Stimulated activated CD4-positive, alpha-beta T cell treated with anti-CD3 and anti-CD28 coated beads, TNF-alpha, amount 100 ng/mL, for 1 hour (primary cell): ENCODE results near the gene ACOX3.
"Not testable (repeated sequence)": the region's sequence is repeated elsewhere in the genome, so short reads cannot be mapped to it uniquely, and the experiment has no call there.

Experiments used
- DNase-seq, 3 donors: peaks; one replicate each; pipeline ENCODE4 v3.0.0-alpha.2; 2020; ENCODE audit warnings: low read depth in 3 of 3, low spot score in 1 of 3

The ACOX3 gene

GRCh38 chr4:8388528-8388870, 52.0 kb downstream of the ACOX3 start:
- DNase-seq, result no peak

DNA sequence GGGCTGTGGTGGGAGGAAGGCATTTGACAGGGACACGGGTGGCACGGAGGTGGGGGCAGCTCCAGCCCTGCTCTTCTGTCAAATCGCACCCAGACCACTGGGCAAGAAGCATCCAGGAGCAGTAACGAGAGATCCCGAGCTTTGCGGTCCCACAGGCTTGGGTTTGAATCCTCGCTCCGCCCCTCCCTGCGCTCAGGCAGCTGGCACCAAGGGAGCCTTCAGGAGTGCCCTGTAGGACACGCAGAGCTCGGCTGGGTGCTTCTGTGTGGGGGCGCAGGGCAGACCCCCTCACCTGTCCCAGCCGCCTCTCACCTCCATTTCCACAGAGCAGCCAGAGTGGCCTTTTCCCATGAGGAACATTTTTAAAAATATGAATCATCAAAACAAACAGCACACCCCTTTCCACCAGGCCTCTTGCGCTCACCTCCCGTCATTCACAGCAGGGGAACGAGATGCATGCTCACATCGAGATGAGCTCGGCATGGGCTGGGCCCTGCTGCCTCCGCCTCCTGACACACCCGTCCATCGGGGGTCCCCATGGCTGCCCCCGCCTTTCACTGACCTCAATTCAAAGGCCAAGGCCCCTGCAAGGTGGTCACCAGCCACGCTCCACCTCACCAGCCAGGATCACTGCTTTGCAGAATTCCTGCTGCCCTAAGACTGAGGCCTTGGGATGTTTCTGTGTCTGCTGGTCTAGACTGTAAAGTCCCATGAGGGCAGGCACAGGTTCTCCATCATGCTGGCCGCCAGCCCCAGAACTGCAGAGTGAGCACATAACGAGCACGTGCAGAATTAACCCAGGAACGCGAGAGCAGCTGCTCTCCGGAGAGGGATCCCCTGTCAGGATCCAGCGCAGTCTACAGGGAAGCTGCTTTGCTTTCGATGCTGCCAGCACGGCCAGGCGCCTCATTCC, 52.7 kb downstream of the ACOX3 start:
- no peak for DNase-seq

GRCh38 chr4:8387194-8387593, 53.3 kb downstream of the ACOX3 start:
- no peak for DNase-seq

DNA sequence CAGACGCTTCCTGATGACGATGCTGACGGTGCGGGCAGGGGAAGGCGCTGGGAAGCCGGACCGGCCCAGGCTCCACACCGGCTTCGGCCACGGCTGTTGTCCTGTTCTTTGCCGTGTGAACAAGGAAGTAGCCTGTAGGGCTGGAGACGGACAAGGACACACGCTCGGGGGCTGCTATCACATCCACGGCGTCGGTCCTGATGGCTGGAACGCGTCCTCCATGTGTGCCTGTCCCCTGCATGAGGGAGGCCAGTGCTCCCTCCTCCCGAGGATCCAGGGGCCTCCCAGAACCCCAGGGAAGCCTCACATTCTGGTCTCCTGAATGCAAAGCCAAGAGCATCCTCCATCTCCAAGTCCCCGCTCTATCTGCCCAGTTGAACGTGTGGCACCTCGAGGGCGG, 53.8 kb downstream of the ACOX3 start:
- no peak for DNase-seq

DNA sequence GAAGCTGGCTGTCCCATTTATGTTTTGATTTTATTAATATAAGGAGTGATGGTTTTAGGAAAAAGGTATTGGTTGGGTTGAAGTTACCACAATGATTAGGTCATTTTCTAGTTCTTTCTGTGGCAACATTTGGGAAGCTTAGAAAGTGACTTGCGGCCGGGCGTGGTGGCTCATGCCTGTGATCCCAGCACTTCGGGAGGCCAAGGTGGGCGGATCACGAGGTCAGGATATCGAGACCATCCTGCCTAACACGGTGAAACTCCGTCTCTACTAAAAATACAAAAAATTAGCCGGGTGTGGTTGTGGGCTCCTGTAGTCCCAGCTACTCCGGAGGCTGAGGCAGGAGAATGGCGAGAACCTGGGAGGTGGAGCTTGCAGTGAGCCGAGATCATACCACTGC, 54.4 kb downstream of the ACOX3 start:
- not testable (repeated sequence) for DNase-seq

- no peak for DNase-seq
Measured at GRCh38 chr4:8385611-8386010, 54.9 kb downstream of the ACOX3 start.

DNA sequence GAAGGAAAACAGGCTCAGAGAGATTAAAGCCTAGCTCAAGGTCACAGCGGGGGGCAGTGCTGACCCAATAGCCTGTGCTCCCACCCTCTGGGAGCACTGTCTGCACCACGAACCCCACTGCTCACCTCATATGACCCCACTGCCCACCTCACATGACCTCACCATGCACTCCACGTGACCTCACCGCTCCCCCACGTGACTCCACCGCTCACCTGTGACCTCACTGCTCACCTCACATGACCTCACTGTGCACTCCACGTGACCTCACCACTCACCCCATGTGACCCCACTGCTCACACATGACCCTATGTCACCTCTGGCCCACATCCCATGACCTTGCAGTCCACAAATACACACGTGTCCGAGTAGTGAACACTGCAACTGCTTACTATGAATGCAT, 55.4 kb downstream of the ACOX3 start:
- DNase-seq, result no peak

- no peak for DNase-seq
Measured at GRCh38 chr4:8384397-8385060, 56.0 kb downstream of the ACOX3 start.

DNA sequence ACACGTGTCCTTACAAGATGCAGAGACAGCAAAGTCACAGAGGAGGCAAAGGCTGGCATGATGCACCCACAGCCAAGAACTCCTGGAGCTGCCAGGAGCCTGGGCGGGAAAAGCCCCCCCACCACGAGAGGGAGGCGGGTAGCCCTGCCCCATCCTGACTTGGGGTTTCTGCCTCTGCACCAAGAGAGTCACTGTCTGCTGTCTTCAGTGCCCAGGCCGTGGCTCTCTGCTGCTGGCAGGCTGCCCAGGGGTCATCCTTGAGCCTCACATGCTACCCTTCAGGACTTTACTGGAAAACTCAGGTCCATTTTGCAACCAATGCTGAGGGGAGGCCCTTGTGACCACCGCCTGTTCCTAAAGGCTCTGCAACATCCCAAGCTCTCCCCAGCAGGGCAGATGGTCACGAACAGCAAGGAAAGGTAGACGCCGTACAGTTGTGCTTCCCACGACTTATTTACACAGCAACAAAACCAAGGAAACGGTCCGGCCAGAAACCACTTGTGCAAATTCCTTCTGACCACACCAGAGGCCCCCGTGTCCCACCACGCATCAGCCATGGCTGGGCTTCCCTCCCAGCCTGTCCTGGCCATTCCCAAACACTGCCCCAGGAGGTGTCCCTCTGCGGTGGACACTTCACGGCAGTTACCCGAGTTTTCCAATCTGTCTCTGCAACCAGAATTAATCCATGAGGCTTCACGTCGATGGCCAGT, 56.9 kb downstream of the ACOX3 start:
- DNase-seq, result no peak

- no peak for DNase-seq
Measured at GRCh38 chr4:8383016-8383415, 57.5 kb downstream of the ACOX3 start.

DNA sequence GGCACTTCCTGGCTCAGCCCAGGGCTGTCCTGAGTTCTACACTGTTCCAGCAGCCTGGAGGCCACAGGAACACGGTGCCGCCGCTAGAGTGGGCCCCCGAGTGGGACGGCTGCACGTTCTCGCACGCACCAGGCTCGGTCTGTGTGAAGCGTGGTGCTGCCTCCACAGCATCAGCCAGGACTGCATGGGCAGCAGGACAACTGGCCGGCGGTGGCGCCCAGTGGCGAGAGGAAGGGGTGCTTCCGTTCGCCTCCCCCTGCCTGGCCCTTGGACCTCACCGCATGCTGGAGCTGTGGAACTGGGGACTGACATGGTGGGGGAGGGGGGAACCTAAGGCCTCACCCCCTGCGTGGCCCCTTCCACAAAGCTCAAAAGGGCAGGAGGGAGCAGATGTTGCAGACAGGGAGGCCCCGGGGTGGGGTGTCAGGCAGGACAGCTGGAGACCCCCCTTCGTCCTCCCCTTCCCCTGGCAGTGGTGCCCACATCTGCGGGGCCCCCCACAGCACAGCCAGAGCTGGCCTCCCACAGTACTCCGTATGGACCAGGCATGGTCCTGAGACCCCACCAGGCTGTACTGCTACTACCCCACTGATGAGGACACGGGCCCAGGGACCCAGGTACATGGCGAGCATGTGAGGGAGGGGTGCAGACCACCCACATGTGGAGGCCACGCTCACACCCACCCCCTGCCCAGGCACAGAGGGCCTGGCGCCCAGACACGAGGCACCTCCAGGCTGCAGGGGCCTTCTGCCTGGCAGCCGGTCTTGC, 58.5 kb downstream of the ACOX3 start:
- no peak for DNase-seq

DNA sequence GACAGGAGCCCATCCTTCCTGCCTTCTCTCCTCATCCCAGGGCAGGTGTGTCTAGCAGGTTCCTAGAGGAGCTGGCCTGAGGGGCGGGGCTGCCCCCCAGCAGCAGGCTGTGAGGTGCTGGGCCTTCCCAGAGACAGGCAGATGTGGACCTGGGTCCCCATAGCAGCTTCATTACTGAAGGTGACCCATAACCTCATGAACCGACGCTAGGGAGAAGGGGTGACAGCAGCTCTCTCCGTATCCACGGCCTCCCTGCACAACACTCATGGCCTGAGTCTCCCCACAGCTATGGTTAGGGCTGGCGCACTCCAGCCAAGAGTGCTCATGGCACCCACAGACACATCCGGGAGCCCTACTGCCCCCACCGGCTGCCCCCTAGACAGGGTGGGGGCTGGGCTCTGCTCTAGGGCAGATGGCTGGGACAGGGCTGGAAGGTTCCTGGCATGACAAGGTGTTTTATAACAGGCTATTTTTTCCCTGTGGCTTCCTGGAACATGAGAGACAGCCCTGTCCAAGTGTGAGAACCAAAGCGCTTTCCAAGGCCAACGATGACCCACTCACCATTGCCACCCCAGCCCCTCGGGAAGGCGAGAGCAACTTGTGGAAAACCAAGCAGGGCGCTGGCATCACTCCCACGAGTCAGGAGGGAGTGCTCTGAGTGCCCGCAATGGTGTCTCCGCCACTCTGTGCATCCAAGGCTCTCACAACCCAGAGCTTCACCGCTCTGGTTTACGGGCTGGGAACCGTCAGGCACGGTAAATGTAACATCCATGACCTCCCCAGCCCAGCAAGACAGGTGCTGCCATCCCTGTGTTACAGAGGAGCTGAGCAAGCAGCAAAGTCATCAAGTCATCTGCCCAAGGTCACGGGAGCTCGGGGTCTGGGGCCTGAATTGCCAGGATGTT, 59.8 kb downstream of the ACOX3 start:
- no peak for DNase-seq

DNA sequence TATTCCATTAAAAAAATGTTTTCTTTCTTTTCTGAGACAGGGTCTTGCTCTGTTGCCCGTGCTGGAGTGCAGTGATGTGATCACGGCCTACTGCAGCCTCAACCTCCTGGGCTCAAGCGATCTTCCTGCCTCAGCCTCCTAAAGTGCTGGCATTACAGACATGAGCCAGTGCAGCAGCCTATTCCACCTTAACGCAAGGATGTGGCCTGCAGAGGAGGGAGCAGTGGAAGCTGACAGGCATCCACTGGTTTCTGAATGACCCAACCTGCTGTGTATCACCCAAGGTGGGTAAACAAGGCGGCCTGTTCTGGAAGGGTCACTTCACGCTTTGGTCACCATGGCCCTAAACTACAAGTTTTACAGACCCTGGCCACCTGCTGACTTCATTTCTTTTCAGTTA, 60.8 kb downstream of the ACOX3 start:
- DNase-seq, result no peak

- no peak for DNase-seq
Measured at GRCh38 chr4:8379281-8379680, 61.2 kb downstream of the ACOX3 start.

DNA sequence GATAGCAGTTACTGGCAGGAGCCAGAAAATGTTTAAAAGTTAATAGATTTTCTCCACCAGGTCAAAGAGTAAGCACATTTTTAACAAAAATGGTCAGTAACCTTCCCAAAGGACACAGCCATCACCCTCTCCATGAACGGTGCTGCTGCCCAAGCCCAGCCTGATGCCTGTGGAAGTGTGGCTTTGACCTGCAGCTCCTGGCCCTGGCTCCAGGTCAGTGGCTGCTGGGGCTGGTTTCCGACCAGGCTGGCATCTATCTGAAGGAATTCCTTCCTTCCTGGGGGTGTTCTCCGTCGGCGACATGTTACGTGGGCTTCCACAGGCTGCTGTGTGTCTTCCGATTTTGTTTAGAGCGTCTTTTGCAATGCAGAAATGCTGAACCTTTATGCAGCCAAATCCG, 61.7 kb downstream of the ACOX3 start:
- no peak for DNase-seq

DNA sequence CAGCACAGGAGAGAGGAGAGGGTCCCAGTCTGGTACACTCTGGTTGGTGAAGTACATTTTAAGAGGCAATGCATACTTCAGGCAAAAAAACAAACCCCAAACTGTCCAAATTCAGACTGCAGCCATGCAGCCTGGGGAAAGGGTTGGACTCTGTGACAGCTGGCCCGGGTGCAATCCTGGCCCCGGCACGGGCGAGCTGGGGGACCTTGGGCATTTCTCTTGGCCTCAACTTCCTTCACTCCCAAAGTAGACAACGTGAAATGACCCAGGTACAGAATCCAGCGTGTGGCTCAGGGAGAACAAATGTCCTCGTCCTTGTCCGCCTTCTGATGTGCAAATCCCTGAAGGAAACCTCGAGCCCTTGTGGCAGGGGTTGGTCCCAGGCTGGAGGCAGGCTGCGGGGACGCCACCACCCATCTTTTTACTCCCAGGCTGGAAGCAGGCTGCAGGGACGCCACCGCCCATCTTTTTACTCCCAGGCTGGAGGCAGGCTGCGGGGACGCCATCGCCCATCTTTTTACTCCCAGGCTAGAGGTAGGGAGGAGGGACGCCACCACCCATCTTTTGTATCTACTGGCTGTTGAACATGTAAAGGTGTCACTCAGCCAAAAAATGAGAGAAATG, 62.3 kb downstream of the ACOX3 start:
- no peak for DNase-seq

DNA sequence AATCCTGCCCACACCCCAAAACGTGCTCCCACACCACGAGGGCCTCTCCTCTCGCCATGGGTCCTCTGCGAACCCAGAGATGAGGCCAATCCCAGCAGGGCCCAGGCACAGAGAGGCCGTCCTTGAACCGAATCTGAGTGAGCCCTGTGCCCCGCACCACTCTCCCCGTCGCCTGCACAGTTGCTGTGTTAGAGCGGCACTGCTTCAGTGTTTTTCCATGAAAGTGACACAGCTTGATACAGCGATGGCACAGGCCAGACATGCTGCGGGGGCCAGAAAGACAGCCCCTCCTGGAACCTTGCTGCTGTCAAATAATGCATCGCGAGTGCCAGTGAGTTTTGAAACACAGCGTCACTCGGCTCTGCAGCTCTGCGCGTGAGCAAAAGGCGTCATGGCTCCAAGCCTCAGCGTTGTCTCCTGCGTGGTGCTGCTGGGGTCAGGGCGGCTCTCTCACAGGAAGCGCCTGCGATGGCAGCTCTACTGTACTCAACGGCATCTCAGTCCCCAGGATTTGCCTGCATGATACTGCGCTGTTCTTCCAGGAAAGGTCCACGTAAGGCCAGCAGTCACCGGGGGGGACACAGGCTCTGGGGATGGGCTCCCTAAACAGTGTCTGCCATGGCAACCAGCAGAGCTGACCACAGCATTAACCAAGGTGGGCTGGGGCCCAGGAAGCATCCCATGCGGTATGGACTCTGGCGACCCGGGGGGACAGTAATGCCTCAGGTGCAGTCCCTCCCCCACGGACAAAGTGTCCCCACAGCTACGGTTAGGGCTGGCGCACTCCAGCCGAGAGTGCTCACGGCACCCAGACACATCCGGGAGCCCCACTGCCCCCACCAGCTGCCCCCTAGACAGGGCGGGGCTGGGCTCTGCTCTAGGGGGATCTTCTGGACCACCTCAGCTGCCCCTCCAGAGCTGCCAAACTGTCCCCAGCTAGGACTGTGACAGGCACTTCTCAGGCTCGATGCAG, 63.1 kb downstream of the ACOX3 start:
- no peak for DNase-seq

DNA sequence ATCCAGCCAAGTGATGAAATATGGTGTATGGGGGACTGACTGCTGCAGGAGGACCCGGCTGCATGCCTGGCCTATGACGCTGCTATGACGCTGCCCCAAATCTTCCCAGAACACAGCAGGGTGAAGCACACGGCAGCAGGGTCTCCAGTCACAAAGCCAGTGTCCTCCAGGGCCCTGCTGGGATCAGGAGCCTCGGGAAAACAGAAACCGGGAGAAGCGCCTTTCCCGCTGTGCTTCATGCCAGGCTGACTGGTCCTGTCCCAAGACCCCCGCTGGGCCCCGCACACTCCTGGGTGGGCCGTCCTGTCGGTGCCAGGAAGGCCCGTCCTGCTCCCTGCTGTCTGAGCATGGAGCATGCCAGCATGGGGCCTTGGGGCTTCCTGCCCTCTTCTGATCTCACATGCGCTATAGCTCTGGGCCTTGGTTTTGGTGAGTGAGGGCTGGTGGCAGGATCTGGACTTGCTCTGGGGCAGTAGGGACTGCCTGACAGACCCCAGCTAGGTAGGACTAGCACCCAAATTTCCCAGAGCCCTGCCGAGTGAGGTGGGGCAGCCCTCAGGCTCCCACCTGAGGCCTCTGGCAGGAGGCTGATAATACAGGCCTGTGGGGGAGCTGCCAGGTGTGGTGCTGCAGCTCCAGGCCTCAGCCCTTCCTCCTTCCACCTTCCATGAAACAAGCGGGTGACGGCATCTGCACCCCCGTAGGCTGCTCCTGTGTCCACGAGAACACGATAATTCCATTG, 64.0 kb downstream of the ACOX3 start:
- no peak for DNase-seq
